HepG2 (cell line): ENCODE data around the gene PDZD8. TPM values are rescaled to one million over a fixed set of nuclear protein-coding genes. Genes with fewer than 3 reads are reported as not detected.
A peak's percentile ranks its signal among the peaks of the same experiment; 100 is the strongest.

Source experiments
- FOXC1 ChIP-seq: sonication (generic); formaldehyde crosslinking; IDR thresholded peaks from 2 replicates; pipeline ENCODE4 v1.8.0; 2022; ENCODE audit warnings: mild to moderate bottlenecking, missing genetic modification reagents, borderline replicate concordance
- HDAC1 ChIP-seq: sonication (generic); formaldehyde crosslinking; IDR thresholded peaks from 2 replicates; pipeline ENCODE4 v1.5.1; 2020; ENCODE audit warnings: mild to moderate bottlenecking, missing genetic modification reagents
- KLF16 ChIP-seq, 2 experiments: sonication (generic) in 1 of 2; formaldehyde crosslinking in 1 of 2; IDR thresholded peaks; 2 replicates each; pipeline versions ENCODE4 v1.6.1 to v1.8.0; 2016 to 2023; ENCODE audit warnings: missing genetic modification reagents in 2 of 2, missing compliant biosample characterization in 1 of 2
- KMT2B ChIP-seq: IDR thresholded peaks from 2 replicates; pipeline ENCODE4 v1.6.1; 2016; ENCODE audit warnings: missing genetic modification reagents, missing compliant biosample characterization
- NR0B2 ChIP-seq: sonication (generic); formaldehyde crosslinking; IDR thresholded peaks from 2 replicates; pipeline ENCODE4 v1.4.0; 2020; ENCODE audit warnings: mild to moderate bottlenecking, missing genetic modification reagents
- PHF21A ChIP-seq: sonication (generic); formaldehyde crosslinking; IDR thresholded peaks from 2 replicates; pipeline ENCODE4 v1.5.0; 2020; ENCODE audit warnings: mild to moderate bottlenecking, missing genetic modification reagents
- PHF5A ChIP-seq: IDR thresholded peaks from one replicate; pipeline ENCODE4 v1.6.1; 2018; ENCODE audit warnings: low read depth, missing genetic modification reagents; ENCODE audit not compliant: unreplicated experiment
- RFX5 ChIP-seq: IDR thresholded peaks from 2 replicates; pipeline ENCODE4 v1.6.1; 2011; ENCODE audit warnings: low read depth, low read length, improper control_type of control experiment
- SP140L ChIP-seq: sonication (generic); formaldehyde crosslinking; IDR thresholded peaks from 2 replicates; pipeline ENCODE4 v1.4.0; 2020; ENCODE audit warnings: missing genetic modification reagents, borderline replicate concordance
- SRY ChIP-seq: sonication (generic); formaldehyde crosslinking; IDR thresholded peaks from 2 replicates; pipeline ENCODE4 v1.8.0; 2022; ENCODE audit warnings: mild to moderate bottlenecking, missing genetic modification reagents
- ZNF263 ChIP-seq: sonication (generic); formaldehyde crosslinking; IDR thresholded peaks from 2 replicates; pipeline ENCODE4 v1.4.0; 2020; ENCODE audit warnings: missing genetic modification reagents
- ZNF546 ChIP-seq: sonication (generic); formaldehyde crosslinking; conservative IDR thresholded peaks from 2 replicates; pipeline ENCODE4 v1.8.1; 2023; ENCODE audit warnings: mild to moderate bottlenecking, missing genetic modification reagents
- ZNF720 ChIP-seq: sonication (generic); formaldehyde crosslinking; IDR thresholded peaks from 2 replicates; pipeline ENCODE4 v1.4.0; 2020; ENCODE audit warnings: missing genetic modification reagents
- ZNF777 ChIP-seq: sonication (generic); formaldehyde crosslinking; IDR thresholded peaks from 2 replicates; pipeline ENCODE4 v1.4.0; 2020; ENCODE audit warnings: missing genetic modification reagents
- polyA plus RNA-seq, 8 experiments: library from polyadenylated mRNA; depleted of rRNA in 3 of 8; stranded (reverse) in 7 of 8; unstranded in 1 of 8; fragments of >200 nt; fragmentation: Illumina TruSeq in 4 of 8; extraction: Trizol in 4 of 8; gene quantifications; 2 replicates each; pipeline versions ENCODE4 v1.2.1 to v1.2.3, GENCODE V29; 2011 to 2016; ENCODE audit warnings: low read depth in 4 of 8, missing spikeins in 1 of 8, mixed read lengths in 1 of 8; ENCODE audit not compliant: insufficient read depth in 1 of 8
- total RNA-seq, 5 experiments: library from RNA; depleted of rRNA; stranded (reverse); fragments of >200 nt; fragmentation: Illumina TruSeq; extraction: Trizol; gene quantifications; 2 replicates each; pipeline ENCODE4 v1.2.3, GENCODE V29; 2016; ENCODE audit warnings: low read depth in 1 of 5
- TF ChIP-seq, protein P1 (sequence below): sonication (generic); formaldehyde crosslinking; IDR thresholded peaks from 2 replicates; pipeline ENCODE4; 2020; ENCODE audit warnings: missing genetic modification reagents, mild to moderate bottlenecking, borderline replicate concordance
- TF ChIP-seq, protein P2 (sequence below): sonication (generic); formaldehyde crosslinking; IDR thresholded peaks from 2 replicates; pipeline ENCODE4 v1.5.0; 2020; ENCODE audit warnings: mild to moderate bottlenecking, missing genetic modification reagents
- TF ChIP-seq, protein P3 (sequence below): sonication (generic); formaldehyde crosslinking; IDR thresholded peaks from 2 replicates; pipeline ENCODE4 v1.5.0; 2020; ENCODE audit warnings: mild to moderate bottlenecking, missing genetic modification reagents
- TF ChIP-seq, protein P4 (sequence below): sonication (generic); formaldehyde crosslinking; conservative IDR thresholded peaks from 2 replicates; pipeline ENCODE4 v1.8.0; 2022; ENCODE audit warnings: mild to moderate bottlenecking, moderate library complexity, missing genetic modification reagents

Gene PDZD8
- total and polyA plus RNA-seq, 2 of the 13 experiments (the other 11 are each of a cell fraction or from before 2014, with no cell fraction given), result 11.2 to 32.0 TPM

GRCh38 chr10:117375360-117376178, at the start of gene PDZD8 (continued):
- TF ChIP-seq KLF16 (CRISPR knock-in tag; IDR thresholded peaks at IDR 0.05), result peak in 1 of 2 experiments; percentile 51; a peak in 1 of 4 replicates
- TF ChIP-seq ZNF720 (CRISPR knock-in tag), result no peak
- peak; percentile 84 for TF ChIP-seq FOXC1
- TF ChIP-seq KMT2B, result peak; percentile 93
- TF ChIP-seq, protein P1, sequence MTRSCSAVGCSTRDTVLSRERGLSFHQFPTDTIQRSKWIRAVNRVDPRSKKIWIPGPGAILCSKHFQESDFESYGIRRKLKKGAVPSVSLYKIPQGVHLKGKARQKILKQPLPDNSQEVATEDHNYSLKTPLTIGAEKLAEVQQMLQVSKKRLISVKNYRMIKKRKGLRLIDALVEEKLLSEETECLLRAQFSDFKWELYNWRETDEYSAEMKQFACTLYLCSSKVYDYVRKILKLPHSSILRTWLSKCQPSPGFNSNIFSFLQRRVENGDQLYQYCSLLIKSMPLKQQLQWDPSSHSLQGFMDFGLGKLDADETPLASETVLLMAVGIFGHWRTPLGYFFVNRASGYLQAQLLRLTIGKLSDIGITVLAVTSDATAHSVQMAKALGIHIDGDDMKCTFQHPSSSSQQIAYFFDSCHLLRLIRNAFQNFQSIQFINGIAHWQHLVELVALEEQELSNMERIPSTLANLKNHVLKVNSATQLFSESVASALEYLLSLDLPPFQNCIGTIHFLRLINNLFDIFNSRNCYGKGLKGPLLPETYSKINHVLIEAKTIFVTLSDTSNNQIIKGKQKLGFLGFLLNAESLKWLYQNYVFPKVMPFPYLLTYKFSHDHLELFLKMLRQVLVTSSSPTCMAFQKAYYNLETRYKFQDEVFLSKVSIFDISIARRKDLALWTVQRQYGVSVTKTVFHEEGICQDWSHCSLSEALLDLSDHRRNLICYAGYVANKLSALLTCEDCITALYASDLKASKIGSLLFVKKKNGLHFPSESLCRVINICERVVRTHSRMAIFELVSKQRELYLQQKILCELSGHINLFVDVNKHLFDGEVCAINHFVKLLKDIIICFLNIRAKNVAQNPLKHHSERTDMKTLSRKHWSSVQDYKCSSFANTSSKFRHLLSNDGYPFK, result peak; percentile 94
- TF ChIP-seq PHF5A, result peak; percentile 34
- TF ChIP-seq, protein P2, sequence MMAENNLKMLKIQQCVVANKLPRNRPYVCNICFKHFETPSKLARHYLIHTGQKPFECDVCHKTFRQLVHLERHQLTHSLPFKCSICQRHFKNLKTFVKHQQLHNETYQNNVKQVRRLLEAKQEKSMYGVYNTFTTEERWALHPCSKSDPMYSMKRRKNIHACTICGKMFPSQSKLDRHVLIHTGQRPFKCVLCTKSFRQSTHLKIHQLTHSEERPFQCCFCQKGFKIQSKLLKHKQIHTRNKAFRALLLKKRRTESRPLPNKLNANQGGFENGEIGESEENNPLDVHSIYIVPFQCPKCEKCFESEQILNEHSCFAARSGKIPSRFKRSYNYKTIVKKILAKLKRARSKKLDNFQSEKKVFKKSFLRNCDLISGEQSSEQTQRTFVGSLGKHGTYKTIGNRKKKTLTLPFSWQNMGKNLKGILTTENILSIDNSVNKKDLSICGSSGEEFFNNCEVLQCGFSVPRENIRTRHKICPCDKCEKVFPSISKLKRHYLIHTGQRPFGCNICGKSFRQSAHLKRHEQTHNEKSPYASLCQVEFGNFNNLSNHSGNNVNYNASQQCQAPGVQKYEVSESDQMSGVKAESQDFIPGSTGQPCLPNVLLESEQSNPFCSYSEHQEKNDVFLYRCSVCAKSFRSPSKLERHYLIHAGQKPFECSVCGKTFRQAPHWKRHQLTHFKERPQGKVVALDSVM (CRISPR knock-in tag), result 0 out of 2 replicates have a peak, but pooled peaks have one; percentile 26
- TF ChIP-seq SP140L (CRISPR knock-in tag), result no peak
- 0 out of 2 replicates have a peak, but pooled peaks have one; percentile 58 for TF ChIP-seq ZNF546 (CRISPR knock-in tag)
- TF ChIP-seq HDAC1 (CRISPR knock-in tag), result peak; percentile 93
- TF ChIP-seq, protein P3, sequence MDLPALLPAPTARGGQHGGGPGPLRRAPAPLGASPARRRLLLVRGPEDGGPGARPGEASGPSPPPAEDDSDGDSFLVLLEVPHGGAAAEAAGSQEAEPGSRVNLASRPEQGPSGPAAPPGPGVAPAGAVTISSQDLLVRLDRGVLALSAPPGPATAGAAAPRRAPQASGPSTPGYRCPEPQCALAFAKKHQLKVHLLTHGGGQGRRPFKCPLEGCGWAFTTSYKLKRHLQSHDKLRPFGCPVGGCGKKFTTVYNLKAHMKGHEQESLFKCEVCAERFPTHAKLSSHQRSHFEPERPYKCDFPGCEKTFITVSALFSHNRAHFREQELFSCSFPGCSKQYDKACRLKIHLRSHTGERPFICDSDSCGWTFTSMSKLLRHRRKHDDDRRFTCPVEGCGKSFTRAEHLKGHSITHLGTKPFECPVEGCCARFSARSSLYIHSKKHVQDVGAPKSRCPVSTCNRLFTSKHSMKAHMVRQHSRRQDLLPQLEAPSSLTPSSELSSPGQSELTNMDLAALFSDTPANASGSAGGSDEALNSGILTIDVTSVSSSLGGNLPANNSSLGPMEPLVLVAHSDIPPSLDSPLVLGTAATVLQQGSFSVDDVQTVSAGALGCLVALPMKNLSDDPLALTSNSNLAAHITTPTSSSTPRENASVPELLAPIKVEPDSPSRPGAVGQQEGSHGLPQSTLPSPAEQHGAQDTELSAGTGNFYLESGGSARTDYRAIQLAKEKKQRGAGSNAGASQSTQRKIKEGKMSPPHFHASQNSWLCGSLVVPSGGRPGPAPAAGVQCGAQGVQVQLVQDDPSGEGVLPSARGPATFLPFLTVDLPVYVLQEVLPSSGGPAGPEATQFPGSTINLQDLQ, result no peak
- peak; percentile 63; the same call in 1 of the 2 replicates for TF ChIP-seq RFX5
- TF ChIP-seq ZNF263 (CRISPR knock-in tag), result peak; percentile 66; the same call in 1 of the 2 replicates
- TF ChIP-seq SRY, result 0 out of 2 replicates have a peak, but pooled peaks have one; percentile 49
- peak; percentile 51; the same call in 1 of the 2 replicates for TF ChIP-seq PHF21A (CRISPR knock-in tag)
- TF ChIP-seq, protein P4, sequence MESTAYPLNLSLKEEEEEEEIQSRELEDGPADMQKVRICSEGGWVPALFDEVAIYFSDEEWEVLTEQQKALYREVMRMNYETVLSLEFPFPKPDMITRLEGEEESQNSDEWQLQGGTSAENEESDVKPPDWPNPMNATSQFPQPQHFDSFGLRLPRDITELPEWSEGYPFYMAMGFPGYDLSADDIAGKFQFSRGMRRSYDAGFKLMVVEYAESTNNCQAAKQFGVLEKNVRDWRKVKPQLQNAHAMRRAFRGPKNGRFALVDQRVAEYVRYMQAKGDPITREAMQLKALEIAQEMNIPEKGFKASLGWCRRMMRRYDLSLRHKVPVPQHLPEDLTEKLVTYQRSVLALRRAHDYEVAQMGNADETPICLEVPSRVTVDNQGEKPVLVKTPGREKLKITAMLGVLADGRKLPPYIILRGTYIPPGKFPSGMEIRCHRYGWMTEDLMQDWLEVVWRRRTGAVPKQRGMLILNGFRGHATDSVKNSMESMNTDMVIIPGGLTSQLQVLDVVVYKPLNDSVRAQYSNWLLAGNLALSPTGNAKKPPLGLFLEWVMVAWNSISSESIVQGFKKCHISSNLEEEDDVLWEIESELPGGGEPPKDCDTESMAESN (CRISPR knock-in tag), result peak; percentile 90
- peak; percentile 75 for TF ChIP-seq ZNF777 (CRISPR knock-in tag)
- TF ChIP-seq NR0B2 (CRISPR knock-in tag), result peak; percentile 55; the same call in 1 of the 2 replicates
